Astrocyte (in vitro differentiated cells and primary cell): ENCODE data around the gene ACSBG1.

ENCODE experiments used
- EZH2 ChIP-seq: IDR thresholded peaks from 2 replicates; pipeline ENCODE4 v1.6.1; 2012; ENCODE audit warnings: mild to moderate bottlenecking, low read length, inconsistent platforms; ENCODE audit not compliant: insufficient read depth
- TF ChIP-seq, protein P1 (sequence below): IDR thresholded peaks from 2 replicates; pipeline ENCODE4 v1.5.1; 2011; ENCODE audit warnings: low read depth, mild to moderate bottlenecking, inconsistent platforms, low read length, moderate library complexity; ENCODE audit not compliant: insufficient read depth

DNA sequence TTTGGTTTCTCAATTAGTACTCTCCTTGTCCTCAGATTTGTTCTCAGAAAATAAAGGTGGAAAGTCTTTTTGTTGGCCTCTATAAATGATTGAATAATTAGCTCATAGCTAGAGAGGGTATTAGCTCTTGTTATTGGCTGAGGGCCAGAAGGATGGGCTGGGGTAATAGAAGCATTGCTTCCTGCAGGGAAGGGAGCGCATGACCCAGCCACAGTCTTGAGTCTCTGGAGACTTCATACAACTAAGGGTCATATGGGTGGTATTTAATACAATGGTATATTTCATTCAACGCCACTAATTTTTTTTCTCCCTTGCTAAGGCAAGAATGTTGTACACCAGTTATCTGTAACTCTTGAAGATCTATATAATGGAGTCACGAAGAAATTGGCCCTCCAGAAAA, 38.4 kb upstream of the ACSBG1 start:
- TF ChIP-seq, protein P1, sequence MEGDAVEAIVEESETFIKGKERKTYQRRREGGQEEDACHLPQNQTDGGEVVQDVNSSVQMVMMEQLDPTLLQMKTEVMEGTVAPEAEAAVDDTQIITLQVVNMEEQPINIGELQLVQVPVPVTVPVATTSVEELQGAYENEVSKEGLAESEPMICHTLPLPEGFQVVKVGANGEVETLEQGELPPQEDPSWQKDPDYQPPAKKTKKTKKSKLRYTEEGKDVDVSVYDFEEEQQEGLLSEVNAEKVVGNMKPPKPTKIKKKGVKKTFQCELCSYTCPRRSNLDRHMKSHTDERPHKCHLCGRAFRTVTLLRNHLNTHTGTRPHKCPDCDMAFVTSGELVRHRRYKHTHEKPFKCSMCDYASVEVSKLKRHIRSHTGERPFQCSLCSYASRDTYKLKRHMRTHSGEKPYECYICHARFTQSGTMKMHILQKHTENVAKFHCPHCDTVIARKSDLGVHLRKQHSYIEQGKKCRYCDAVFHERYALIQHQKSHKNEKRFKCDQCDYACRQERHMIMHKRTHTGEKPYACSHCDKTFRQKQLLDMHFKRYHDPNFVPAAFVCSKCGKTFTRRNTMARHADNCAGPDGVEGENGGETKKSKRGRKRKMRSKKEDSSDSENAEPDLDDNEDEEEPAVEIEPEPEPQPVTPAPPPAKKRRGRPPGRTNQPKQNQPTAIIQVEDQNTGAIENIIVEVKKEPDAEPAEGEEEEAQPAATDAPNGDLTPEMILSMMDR: no peak
- TF ChIP-seq EZH2: no peak
